GM10248 (cell line): ENCODE data around the gene STXBP6.

Source experiments
- CTCF ChIA-PET: fragments of 300-600 bp; sonication (Branson Sonifier 250); formaldehyde crosslinking; extraction: SDS; loops from one replicate; lab custom pipeline; 2021; ENCODE audit warnings: antibody characterized with exemption; lab: Yijun Ruan, JAX
- POLR2A ChIA-PET: fragments of 350-650 bp; sonication (Branson Sonifier 250); formaldehyde crosslinking; extraction: SDS; loops from one replicate; lab custom pipeline; 2020; ENCODE audit warnings: antibody characterized with exemption; lab: Yijun Ruan, JAX
- DNase-seq: peaks from one replicate; pipeline ENCODE4 v3.0.0; 2012; ENCODE audit errors: extremely low spot score
- CTCF ChIP-seq: IDR thresholded peaks from 2 replicates; pipeline ENCODE4 v1.5.1; 2012; ENCODE audit warnings: mild to moderate bottlenecking, low read depth; ENCODE audit errors: extremely low read depth, missing control alignments, control extremely low read depth

STXBP6 gene

GRCh38 chr14:24861083-24861630 is 188.8 kb downstream of the STXBP6 start:
- POLR2A ChIA-PET: no interaction called here

GRCh38 chr14:24859559-24859958 is 190.4 kb downstream of the STXBP6 start:
- TF ChIP-seq CTCF: no peak
- DNase-seq: no peak
- ChIA-PET CTCF (interaction anchor here (1.5 kb wide), 1 partner anchor 23 kb away, joined by 4 read pairs; no protein-coding TSS in a partner anchor), POLR2A (no interaction called here)

More at GRCh38 chr14:24861083-24861630, 188.8 kb downstream of the STXBP6 start:
- TF ChIP-seq CTCF: no peak
- CTCF ChIA-PET: interaction anchor here (1.0 to 1.4 kb wide), 4 partner anchors 14 to 118 kb away, joined by 3 to 4 read pairs (median 3); no protein-coding TSS in a partner anchor
- no peak for DNase-seq

DNA sequence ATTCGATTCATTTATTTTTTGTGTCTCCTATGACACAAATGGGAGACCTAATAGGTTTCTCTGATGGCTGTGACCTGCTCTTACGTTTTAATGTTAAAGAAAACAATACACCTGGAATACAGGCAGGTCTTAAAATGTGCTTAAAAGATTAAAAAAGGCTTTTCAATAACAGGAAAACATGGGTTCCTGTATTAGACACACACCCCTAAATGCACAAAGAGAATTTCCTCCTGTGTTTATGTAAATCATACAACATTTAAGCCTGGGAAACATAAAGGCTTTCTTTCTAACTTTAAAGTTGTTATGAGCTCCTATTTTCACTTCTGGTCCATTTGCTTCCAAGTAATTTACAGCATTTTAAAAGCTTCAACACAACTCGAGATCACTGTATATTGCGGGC is 191.3 kb downstream of the STXBP6 start:
- no peak for DNase-seq
- no peak for TF ChIP-seq CTCF
- ChIA-PET POLR2A (no interaction called here), CTCF (interaction anchor here (1.2 to 1.5 kb wide), 2 partner anchors 22 to 52 kb away, joined by 3 to 4 read pairs; no protein-coding TSS in a partner anchor)

GRCh38 chr14:24858052-24858451 is 191.9 kb downstream of the STXBP6 start:
- CTCF ChIA-PET: interaction anchor here (1.2 kb wide), 1 partner anchor 51 kb away, joined by 3 read pairs; no protein-coding TSS in a partner anchor
- no peak for TF ChIP-seq CTCF
- DNase-seq: no peak
- POLR2A ChIA-PET: no interaction called here

DNA sequence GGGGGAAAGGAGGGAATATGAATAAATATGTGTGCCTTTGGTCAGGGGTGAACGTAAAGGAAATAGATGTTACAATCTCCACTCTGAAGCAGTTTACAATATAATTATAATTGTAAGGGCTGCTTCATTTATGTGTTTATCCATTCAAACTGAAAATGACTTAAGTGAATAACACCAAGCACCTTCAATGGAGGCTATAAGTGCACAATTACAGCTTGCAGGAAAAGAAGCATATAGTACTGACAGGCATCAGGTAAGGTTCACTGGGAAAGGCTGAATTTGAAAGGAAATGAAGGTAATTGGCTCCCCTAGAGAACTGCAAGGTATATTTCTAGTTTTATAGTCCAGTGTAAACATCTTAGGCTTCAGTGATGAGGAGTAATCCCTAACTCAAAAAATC is 192.7 kb downstream of the STXBP6 start:
- POLR2A ChIA-PET: no interaction called here
- TF ChIP-seq CTCF: no peak
- no peak for DNase-seq
- CTCF ChIA-PET: no interaction called here

GRCh38 chr14:24853446-24853845 is 196.5 kb downstream of the STXBP6 start:
- CTCF ChIA-PET: interaction anchor here (1.5 to 1.6 kb wide), 2 partner anchors 14 to 44 kb away, joined by 3 read pairs; no protein-coding TSS in a partner anchor
- POLR2A ChIA-PET: no interaction called here
- no peak for TF ChIP-seq CTCF
- no peak for DNase-seq
